HL-60/S4 treated with phorbol 12-myristate 13-acetate at 8.2 ng/mL for 4 days and 3 days (cell line): ENCODE measurements around the gene POTEM.
"Not testable (repeated sequence)": the region's sequence is repeated elsewhere in the genome, so short reads cannot be mapped to it uniquely, and the experiment has no call there.

Experiments
- in situ Hi-C: fragments of 300-500 bp; cut with MboI; formaldehyde crosslinking; loops from 2 replicates; pipeline ENCODE4 v1.15.0; 2022; ENCODE audit warnings: low sequenced_read_pairs

Gene POTEM

GRCh38 chr14:19036811-19037382 lies 69.7 kb downstream of the POTEM start:
- in situ Hi-C loops, result not testable (repeated sequence)

DNA sequence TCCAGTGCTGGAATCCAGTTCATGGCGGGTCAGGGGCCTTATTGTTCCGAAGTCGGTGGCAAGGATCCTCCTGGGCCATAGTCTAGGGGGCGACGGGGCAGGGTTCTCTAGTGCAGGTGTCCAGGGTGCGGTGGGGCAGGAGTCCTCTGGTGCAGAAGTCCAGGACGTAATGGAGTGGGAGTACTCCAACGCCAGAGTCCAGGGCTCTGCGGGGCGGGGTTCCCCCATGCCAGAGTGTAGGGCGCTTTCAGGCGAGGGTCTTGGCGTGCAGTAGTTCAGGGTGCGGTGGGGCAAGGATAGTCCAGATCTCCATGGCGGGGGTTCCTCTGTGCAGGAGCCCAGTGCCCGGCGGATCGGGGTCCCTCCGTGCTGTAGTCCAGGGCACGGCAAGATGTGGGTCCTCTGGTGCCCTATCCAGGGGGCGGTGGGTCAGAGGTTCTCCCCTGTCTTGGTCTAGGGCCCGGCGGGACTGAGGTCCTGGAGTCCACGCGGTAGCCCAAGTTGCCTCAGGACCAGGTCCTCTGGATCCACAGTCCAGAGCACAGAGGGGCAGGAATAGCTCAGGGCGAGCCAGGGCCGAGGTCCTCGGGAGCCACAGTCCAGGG lies 70.9 kb downstream of the POTEM start:
- in situ Hi-C loops, result not testable (repeated sequence)

DNA sequence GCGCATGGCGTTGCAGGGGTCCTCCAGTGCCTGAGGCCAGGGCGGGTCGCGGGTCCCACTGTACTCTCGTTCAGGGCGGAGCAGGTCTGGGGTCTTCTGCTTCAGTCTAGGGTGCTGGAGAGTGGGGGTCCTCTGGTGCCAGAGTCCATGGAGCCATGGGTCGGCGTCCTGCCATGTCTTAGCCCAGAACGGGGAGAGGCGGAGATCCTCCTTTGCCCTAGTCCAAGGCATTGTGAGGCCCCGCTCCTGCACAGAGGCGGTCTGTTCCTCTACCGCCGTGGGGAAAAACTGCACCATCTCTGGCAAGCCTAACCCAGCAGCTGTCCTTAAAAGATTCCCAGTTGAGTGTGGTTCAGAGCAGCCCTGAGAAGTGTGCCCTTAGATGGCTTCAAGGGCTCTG lies 71.6 kb downstream of the POTEM start:
- in situ Hi-C loops, result not testable (repeated sequence)

- in situ Hi-C loops, result not testable (repeated sequence)
Measured at GRCh38 chr14:19043384-19043783, 76.2 kb downstream of the POTEM start.
